ENCODE measurements around the gene ALS2.
"Not testable (repeated sequence)": the region's sequence is repeated elsewhere in the genome, so short reads cannot be mapped to it uniquely, and the experiment has no call there.

Gene ALS2

GRCh38 chr2:201780674-201781493, at the start of gene ALS2:
Gene ALS2, minus strand, starts transcription at chr2:201780933. Its CDS starts 12,048 bp downstream, at chr2:201768885.
- FAIRE-seq = no peak

- FAIRE-seq = no peak
These were observed 47.5 kb upstream of the ALS2 start for GRCh38 chr2:201828220-201828619.

- no peak for FAIRE-seq
These were observed 46.9 kb upstream of the ALS2 start for GRCh38 chr2:201827621-201828020.

GRCh38 chr2:201824212-201824611, 43.5 kb upstream of the ALS2 start:
- no peak for FAIRE-seq

GRCh38 chr2:201821080-201821479, 40.3 kb upstream of the ALS2 start:
- FAIRE-seq = no peak

GRCh38 chr2:201820383-201821007, 39.8 kb upstream of the ALS2 start:
- no peak for FAIRE-seq

GRCh38 chr2:201816657-201817575, 36.2 kb upstream of the ALS2 start:
- FAIRE-seq = no peak

- no peak for FAIRE-seq
These were observed 33.4 kb upstream of the ALS2 start for GRCh38 chr2:201813996-201814760.

GRCh38 chr2:201810604-201811003, 29.9 kb upstream of the ALS2 start:
- FAIRE-seq = not testable (repeated sequence)

- FAIRE-seq = no peak
These were observed 28.9 kb upstream of the ALS2 start for GRCh38 chr2:201809633-201810032.

GRCh38 chr2:201808027-201808426, 27.3 kb upstream of the ALS2 start:
- no peak for FAIRE-seq

GRCh38 chr2:201807452-201807999, 26.8 kb upstream of the ALS2 start:
- FAIRE-seq = no peak

- no peak for FAIRE-seq
These were observed 25.9 kb upstream of the ALS2 start, which contains the start of gene CDK15 for GRCh38 chr2:201806442-201807170. Gene CDK15, plus strand, starts transcription at chr2:201806537. Its CDS starts 128 bp downstream, at chr2:201806665.

GRCh38 chr2:201798914-201799285, 18.2 kb upstream of the ALS2 start:
- FAIRE-seq = not testable (repeated sequence)

- no peak for FAIRE-seq
These were observed 17.6 kb upstream of the ALS2 start for GRCh38 chr2:201798252-201798913.

- no peak for FAIRE-seq
These were observed 16.6 kb upstream of the ALS2 start for GRCh38 chr2:201797175-201797840.

GRCh38 chr2:201796478-201796865, 15.7 kb upstream of the ALS2 start:
- FAIRE-seq = no peak

- no peak for FAIRE-seq
These were observed 15.1 kb upstream of the ALS2 start for GRCh38 chr2:201795607-201796477.

GRCh38 chr2:201794294-201794693, 13.6 kb upstream of the ALS2 start:
- no peak for FAIRE-seq
